Heart left ventricle (tissue), 13 donors: ENCODE data around the gene NEDD4L.

Source experiments
- CTCF ChIP-seq, 12 donors: fragments of 200-600 bp; sonication (generic) in 4 of 12; IDR thresholded peaks; one replicate each; pipeline versions ENCODE4 v1.5.0 to v1.8.0; 2018 to 2022; ENCODE audit warnings: antibody characterized with exemption in 12 of 12, mild to moderate bottlenecking in 5 of 12
- POLR2A ChIP-seq, 2 donors: fragments of 450-650 bp; IDR thresholded peaks; one replicate each; pipeline ENCODE4 v1.6.1; 2017; ENCODE audit warnings: antibody characterized with exemption in 2 of 2, mild to moderate bottlenecking in 2 of 2, moderate library complexity in 2 of 2
- donor health status: ischemic (EF 13 %, LVEDD 7.1; RV severe dilation, severe dysfunction).
- donor health status: DM: no; HTN: yes; CAD: no.
- donor health status: DM: no; HTN: no; CAD: no.
- donor health status: ischemic (EF 25% LVEDD 6.9; RV normal size, moderate dysfunction).
- donor health status: ischemic (EF 25% LVEDD 5.7; RV mildly dilated, moderate dysfunction).
- donor health status: ischemic (EF 35%, LVEDD 5.7; RV mildly dilated, moderate dysfunction).
- donor health status: nonischemic (EF 11% LVEDD 7.7; RV severe dilation, severe dysfunction).
- donor health status: DM: yes; HTN: yes; CAD: no.
- donor health status: PGD.
- donor health status: ischemic (EF 29% LVEDD 5.4; RV normal size, mild dysfunction).
- donor health status: nonischemic (EF 23%, LVEDD 6.1; RV moderate dilation, normal function).

- TF ChIP-seq CTCF (IDR thresholded peaks at IDR 0.05), result no peak
- TF ChIP-seq POLR2A (IDR thresholded peaks at IDR 0.05), result no peak
Measured at GRCh38 chr18:58280191-58280590, 236.2 kb downstream of the NEDD4L start.
